ENCODE measurements around the gene SIRT5. TPM values are rescaled to one million over a fixed set of nuclear protein-coding genes. Genes with fewer than 3 reads are reported as not detected.

The SIRT5 gene
- total RNA-seq, 1 donor from 2014 or later = 16.0 TPM

DNA sequence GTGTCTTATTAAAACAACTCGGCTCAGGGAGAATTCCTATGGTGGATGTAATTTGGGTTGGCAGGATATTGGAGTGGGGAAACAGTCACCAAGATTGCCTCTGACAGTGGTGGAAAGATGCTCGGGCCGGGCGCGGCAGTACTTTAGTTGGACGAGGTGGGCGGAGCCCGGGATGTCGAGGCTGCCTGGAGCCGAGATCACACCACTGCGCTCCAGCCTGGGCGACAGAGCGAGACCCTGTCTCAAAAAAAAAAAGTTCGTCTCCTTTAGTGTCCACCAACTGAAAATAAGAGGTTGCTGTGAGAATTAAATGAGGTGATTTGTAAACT lies 41.4 kb downstream of the SIRT5 start:
- peaks cover 9% of the 10 kb centered on the region for H3K27me3 Mint-ChIP-seq (ENCODE audit: unreplicated experiment)
- peaks cover 28% of the 10 kb centered on the region for H3K4me1 Mint-ChIP-seq (ENCODE audit: unreplicated experiment)
- H3K4me3 Mint-ChIP-seq (ENCODE audit: unreplicated experiment) = peak overlapping the region; percentile 99
- H3K27ac Mint-ChIP-seq (ENCODE audit: unreplicated experiment) = peak overlapping the region; percentile 95
- DNase-seq (ENCODE audit: low spot score) = peak; percentile 50
- H3K36me3 Mint-ChIP-seq (ENCODE audit: low read depth, unreplicated experiment) = peaks cover 19% of the 10 kb centered on the region
- H3K9me3 Mint-ChIP-seq (ENCODE audit: unreplicated experiment) = no peaks in the 10 kb centered on the region
- TF ChIP-seq CTCF (IDR thresholded peaks at IDR 0.05; ENCODE audit: unreplicated experiment) = no peak

DNA sequence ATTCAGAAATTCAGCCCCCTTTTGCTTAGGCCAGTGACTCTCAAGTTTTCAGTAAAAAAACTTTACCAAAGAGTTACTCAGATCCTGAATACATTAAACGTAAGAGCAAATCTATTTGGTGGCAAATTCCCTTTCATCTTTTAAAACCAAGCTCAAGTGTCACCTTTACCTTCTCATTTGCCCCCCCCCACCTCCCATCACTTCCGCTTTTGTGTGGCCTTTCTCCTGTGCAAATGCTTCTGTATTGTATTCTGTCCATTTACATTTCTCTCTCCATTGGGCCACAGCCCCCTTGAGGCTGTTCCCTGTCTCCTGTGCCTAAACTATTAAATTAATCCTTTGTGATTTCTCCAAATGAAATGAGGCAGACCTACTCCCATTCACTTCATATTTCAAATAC lies 42.7 kb downstream of the SIRT5 start:
- no peaks in the 10 kb centered on the region for H3K9me3 Mint-ChIP-seq (ENCODE audit: unreplicated experiment)
- no peak for TF ChIP-seq CTCF (IDR thresholded peaks at IDR 0.05; ENCODE audit: unreplicated experiment)

DNA sequence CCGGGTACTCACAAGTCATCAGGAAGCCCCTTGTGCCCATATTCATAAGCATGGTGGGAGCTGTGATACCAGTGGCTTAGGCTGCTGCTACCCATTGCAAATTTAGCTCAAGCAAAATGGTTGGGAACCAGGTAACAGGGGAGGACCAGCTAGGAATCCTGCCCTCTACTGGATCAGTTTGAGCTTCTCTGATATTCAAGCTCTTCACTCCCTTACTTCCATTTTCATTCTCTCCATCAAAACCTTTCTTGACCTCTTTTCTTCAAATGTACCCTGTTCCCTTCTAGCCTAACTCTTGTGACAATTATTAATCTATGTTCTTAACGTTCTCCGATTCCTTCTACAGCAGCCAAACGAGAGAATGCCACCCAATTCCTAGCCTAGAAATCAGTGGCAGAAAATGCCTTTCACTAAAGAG lies 50.5 kb downstream of the SIRT5 start:
- Mint-ChIP-seq H3K36me3 (ENCODE audit: low read depth, unreplicated experiment) (peaks cover 26% of the 10 kb centered on the region), H3K4me1 (ENCODE audit: unreplicated experiment) (peaks cover 38% of the 10 kb centered on the region), H3K4me3 (ENCODE audit: unreplicated experiment) (peak overlapping the region; percentile 16), H3K9me3 (ENCODE audit: unreplicated experiment) (no peaks in the 10 kb centered on the region), H3K27ac (ENCODE audit: unreplicated experiment) (peak overlapping the region; percentile 62), H3K27me3 (ENCODE audit: unreplicated experiment) (peaks cover 5% of the 10 kb centered on the region)
- TF ChIP-seq CTCF (IDR thresholded peaks at IDR 0.05; ENCODE audit: unreplicated experiment) = peak; percentile 43
- DNase-seq (ENCODE audit: low spot score) = no peak

More for the DNA sequence above, 42.7 kb downstream of the SIRT5 start:
- Mint-ChIP-seq H3K36me3 (ENCODE audit: low read depth, unreplicated experiment) (peaks cover 23% of the 10 kb centered on the region), H3K4me1 (ENCODE audit: unreplicated experiment) (peaks cover 33% of the 10 kb centered on the region), H3K27me3 (ENCODE audit: unreplicated experiment) (peaks cover 9% of the 10 kb centered on the region), H3K4me3 (ENCODE audit: unreplicated experiment) (peak overlapping the region; percentile 99), H3K27ac (ENCODE audit: unreplicated experiment) (peak overlapping the region; percentile 76)
- DNase-seq (ENCODE audit: low spot score) = no peak

DNA sequence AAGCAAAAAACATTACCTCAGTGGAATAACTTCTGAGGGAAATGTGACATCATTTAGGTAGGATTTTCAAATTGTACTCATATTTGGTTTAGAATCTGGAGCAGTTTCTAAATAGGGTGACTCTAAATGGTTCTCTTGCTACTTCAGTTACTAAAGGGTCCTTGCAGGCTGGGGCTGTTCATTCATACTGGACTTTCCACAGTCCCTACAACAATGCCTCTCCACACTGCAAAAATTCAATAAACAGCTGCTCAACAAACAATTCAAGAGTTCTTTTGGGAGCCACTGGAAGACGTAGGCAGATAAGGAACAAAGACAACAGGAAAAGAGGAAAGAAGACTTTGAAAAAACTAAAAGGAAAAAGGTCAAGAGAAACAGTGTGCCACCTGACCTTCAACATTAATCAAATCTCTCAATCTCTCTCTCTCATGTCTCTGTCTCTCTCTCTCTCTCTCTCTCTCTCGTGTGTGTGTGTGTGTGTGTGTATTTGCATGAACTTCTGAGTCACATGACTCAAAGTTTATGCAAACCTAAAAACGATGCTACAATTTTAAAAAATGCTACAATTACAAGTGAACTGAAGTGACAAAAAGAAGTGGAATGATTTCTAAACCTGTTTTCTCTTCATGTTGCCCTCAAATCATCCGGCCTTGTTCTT lies 55.2 kb downstream of the SIRT5 start:
- Mint-ChIP-seq H3K27ac (ENCODE audit: unreplicated experiment) (peak overlapping the region; percentile 88), H3K4me1 (ENCODE audit: unreplicated experiment) (peaks cover 47% of the 10 kb centered on the region), H3K4me3 (ENCODE audit: unreplicated experiment) (peak overlapping the region; percentile 51), H3K27me3 (ENCODE audit: unreplicated experiment) (peaks cover 3% of the 10 kb centered on the region), H3K9me3 (ENCODE audit: unreplicated experiment) (no peaks in the 10 kb centered on the region), H3K36me3 (ENCODE audit: low read depth, unreplicated experiment) (peaks cover 25% of the 10 kb centered on the region)
- no peak for TF ChIP-seq CTCF (IDR thresholded peaks at IDR 0.05; ENCODE audit: unreplicated experiment)
- no peak for DNase-seq (ENCODE audit: low spot score)

GRCh38 chr6:13630499-13630898 lies 56.1 kb downstream of the SIRT5 start:
- no peak for TF ChIP-seq CTCF (IDR thresholded peaks at IDR 0.05; ENCODE audit: unreplicated experiment)
- H3K27me3 Mint-ChIP-seq (ENCODE audit: unreplicated experiment) = peaks cover 3% of the 10 kb centered on the region
- DNase-seq (ENCODE audit: low spot score) = no peak
- H3K27ac Mint-ChIP-seq (ENCODE audit: unreplicated experiment) = peak overlapping the region; percentile 61
- peaks cover 19% of the 10 kb centered on the region for H3K36me3 Mint-ChIP-seq (ENCODE audit: low read depth, unreplicated experiment)
- H3K9me3 Mint-ChIP-seq (ENCODE audit: unreplicated experiment) = no peaks in the 10 kb centered on the region
- peaks cover 49% of the 10 kb centered on the region for H3K4me1 Mint-ChIP-seq (ENCODE audit: unreplicated experiment)
- H3K4me3 Mint-ChIP-seq (ENCODE audit: unreplicated experiment) = no peak overlapping the region
